Gastroesophageal sphincter (tissue), 4 donors: Measurements from ENCODE around the gene PPFIA4. TPM values are rescaled to one million over a fixed set of nuclear protein-coding genes. Genes with fewer than 3 reads are reported as not detected.
"Not testable (repeated sequence)": the region's sequence is repeated elsewhere in the genome, so short reads cannot be mapped to it uniquely, and the experiment has no call there.

ENCODE experiments used
- ATAC-seq: fragments of 150-250 bp; one replicate; pipeline ENCODE4 v1.9.1; 2016; ENCODE audit warnings: mild to moderate bottlenecking, moderate library complexity
- H3K27ac ChIP-seq, 4 donors: fragments of 200-600 bp; sonication (generic) in 3 of 4; 1 replicate in 3 of 4; 2 replicates in 1 of 4; pipeline ENCODE4 v1.5.1; 2016 to 2019
- H3K27me3 ChIP-seq: fragments of 200-600 bp; sonication (generic); one replicate; pipeline ENCODE4 v1.5.1; 2019
- H3K36me3 ChIP-seq, 2 donors: fragments of 200-600 bp; sonication (generic); one replicate each; pipeline ENCODE4 v1.5.1; 2019; ENCODE audit warnings: control low read depth in 1 of 2
- H3K4me1 ChIP-seq, 3 donors: fragments of 200-600 bp; sonication (generic); 1 replicate in 2 of 3; 2 replicates in 1 of 3; pipeline ENCODE4 v1.5.1; 2016 to 2019; ENCODE audit warnings: control low read depth in 2 of 3
- H3K4me3 ChIP-seq, 2 donors: fragments of 200-600 bp; sonication (generic); one replicate each; pipeline ENCODE4 v1.5.1; 2019; ENCODE audit warnings: mild to moderate bottlenecking in 1 of 2, moderate library complexity in 1 of 2
- H3K9me3 ChIP-seq, 3 donors: fragments of 200-600 bp; sonication (generic); one replicate each; pipeline ENCODE4 v1.5.1; 2017 to 2019; ENCODE audit warnings: control low read depth in 2 of 3
- CTCF ChIP-seq, 4 experiments: fragments of 200-600 bp in 2 of 4; fragments of 450-650 bp in 2 of 4; sonication (generic) in 1 of 4; IDR thresholded peaks; one replicate each; pipeline ENCODE4 v1.5.1; 2017 to 2019; ENCODE audit warnings: antibody characterized with exemption in 4 of 4, mild to moderate bottlenecking in 2 of 4, moderate library complexity in 2 of 4
- EP300 ChIP-seq: sonication (generic); formaldehyde crosslinking; IDR thresholded peaks from one replicate; pipeline ENCODE4 v1.6.1; 2017; ENCODE audit warnings: antibody characterized with exemption, mild to moderate bottlenecking
- POLR2A ChIP-seq, 2 donors: fragments of 450-650 bp; IDR thresholded peaks; one replicate each; pipeline ENCODE4 v1.6.1; 2017; ENCODE audit warnings: antibody characterized with exemption in 2 of 2, mild to moderate bottlenecking in 2 of 2, moderate library complexity in 1 of 2
- POLR2AphosphoS5 ChIP-seq: sonication (generic); formaldehyde crosslinking; IDR thresholded peaks from one replicate; pipeline ENCODE4 v1.6.1; 2017; ENCODE audit warnings: antibody characterized with exemption
- WGBS, 2 donors: methylation state at CpG; one replicate each; pipeline ENCODE4 v1.1.5; 2018; ENCODE audit warnings: low coverage in 1 of 2; 5-methylcytosine and 5-hydroxymethylcytosine counted together
- total RNA-seq, 4 donors: library from RNA; depleted of rRNA; stranded (reverse); fragments of >200 nt; gene quantifications; one replicate each; pipeline ENCODE4 v1.1.0, GENCODE V29; 2016

The PPFIA4 gene
- total RNA-seq, 4 donors from 2014 or later, result 0.81 to 10.5 (median 1.7) TPM

- peaks cover 26% of the 10 kb centered on the region for H3K27me3 ChIP-seq
- H3K9me3 ChIP-seq, result no peaks in the 10 kb centered on the region
- 50% methylated on average over 3 of the region's 3 CpGs; no CpG with 5 or more reads in 1 of the 2 donors for WGBS, 2 donors
- H3K27ac ChIP-seq, result no peak overlapping the region
- no peak for ATAC-seq
- H3K4me1 ChIP-seq, result no peaks in the 10 kb centered on the region
- no peak overlapping the region for H3K4me3 ChIP-seq
- no peaks in the 10 kb centered on the region for H3K36me3 ChIP-seq
- TF ChIP-seq EP300 (no peak), POLR2AphosphoS5 (no peak)
Measured at GRCh38 chr1:202994756-202995155, 31.5 kb upstream of the PPFIA4 start.

- ATAC-seq, result no peak
Measured at GRCh38 chr1:202998836-202999750, 27.2 kb upstream of the PPFIA4 start.

GRCh38 chr1:203000217-203000944, 25.9 kb upstream of the PPFIA4 start:
- Histone ChIP-seq H3K36me3 (no peaks in the 10 kb centered on the region), H3K4me1 (no peaks in the 10 kb centered on the region), H3K4me3 (no peak overlapping the region), H3K27me3 (no peaks in the 10 kb centered on the region), H3K9me3 (no peaks in the 10 kb centered on the region), H3K27ac (no peak overlapping the region)
- WGBS, 2 donors, result 76 to 91% methylated on average over 2 to 3 of the region's 3 CpGs
- TF ChIP-seq EP300 (no peak), POLR2A (IDR thresholded peaks at IDR 0.05) (no peak), CTCF (IDR thresholded peaks at IDR 0.05) (no peak), POLR2AphosphoS5 (no peak)
- ATAC-seq, result no peak

More at GRCh38 chr1:202998836-202999750, 27.2 kb upstream of the PPFIA4 start:
- TF ChIP-seq CTCF (IDR thresholded peaks at IDR 0.05) (peak; percentile 67 to 78 (median 76)), EP300 (no peak)
- Histone ChIP-seq H3K4me1 (no peaks in the 10 kb centered on the region), H3K27ac (no peak overlapping the region), H3K36me3 (no peaks in the 10 kb centered on the region), H3K4me3 (no peak overlapping the region), H3K27me3 (peaks cover 9% of the 10 kb centered on the region), H3K9me3 (no peaks in the 10 kb centered on the region)
- 29 to 41% methylated on average over 9 to 11 of the region's 14 CpGs for WGBS, 2 donors

GRCh38 chr1:203001986-203002385, 24.3 kb upstream of the PPFIA4 start:
- H3K36me3 ChIP-seq, result no peaks in the 10 kb centered on the region
- H3K27me3 ChIP-seq, result no peaks in the 10 kb centered on the region
- no peak overlapping the region for H3K4me3 ChIP-seq
- TF ChIP-seq POLR2A (IDR thresholded peaks at IDR 0.05) (no peak), POLR2AphosphoS5 (no peak), CTCF (IDR thresholded peaks at IDR 0.05) (no peak), EP300 (no peak)
- peaks cover 0 to 5% (median 0%) of the 10 kb centered on the region in 3 donors for H3K4me1 ChIP-seq
- no peak overlapping the region for H3K27ac ChIP-seq
- no peaks in the 10 kb centered on the region for H3K9me3 ChIP-seq
- WGBS, 2 donors, result 68 to 87% methylated on average over 3 to 8 of the region's 9 CpGs
- ATAC-seq, result no peak

- Histone ChIP-seq H3K4me1 (peaks cover 0 to 8% (median under 1%) of the 10 kb centered on the region in 3 donors), H3K27ac (no peak overlapping the region), H3K36me3 (no peaks in the 10 kb centered on the region), H3K27me3 (no peaks in the 10 kb centered on the region), H3K4me3 (no peak overlapping the region), H3K9me3 (no peaks in the 10 kb centered on the region)
- TF ChIP-seq EP300 (no peak), CTCF (IDR thresholded peaks at IDR 0.05) (no peak), POLR2A (IDR thresholded peaks at IDR 0.05) (no peak), POLR2AphosphoS5 (no peak)
- no peak for ATAC-seq
- WGBS, 2 donors, result 79 to 92% methylated on average over 1 of the region's 1 CpG
Measured at GRCh38 chr1:203002951-203003350, 23.3 kb upstream of the PPFIA4 start.

- not testable (repeated sequence) for H3K27me3 ChIP-seq, H3K4me3 ChIP-seq, H3K27ac ChIP-seq, ATAC-seq, H3K9me3 ChIP-seq
- Histone ChIP-seq H3K4me1 (peaks cover 6 to 34% (median 13%) of the 10 kb centered on the region in 3 donors), H3K36me3 (peaks cover 0 to 20% of the 10 kb centered on the region in 2 donors)
- WGBS, 2 donors, result 72 to 83% methylated on average over 15 to 17 of the region's 17 CpGs
Measured at GRCh38 chr1:203005395-203006142, 20.7 kb upstream of the PPFIA4 start.
